GM18526 (cell line): Measurements from ENCODE around the gene COX8A.

Experiments used
- POLR2A ChIP-seq: IDR thresholded peaks from 3 replicates; pipeline ENCODE4 v1.6.1; 2011; ENCODE audit not compliant: insufficient read length; ENCODE audit errors: extremely low read depth

Gene COX8A

DNA sequence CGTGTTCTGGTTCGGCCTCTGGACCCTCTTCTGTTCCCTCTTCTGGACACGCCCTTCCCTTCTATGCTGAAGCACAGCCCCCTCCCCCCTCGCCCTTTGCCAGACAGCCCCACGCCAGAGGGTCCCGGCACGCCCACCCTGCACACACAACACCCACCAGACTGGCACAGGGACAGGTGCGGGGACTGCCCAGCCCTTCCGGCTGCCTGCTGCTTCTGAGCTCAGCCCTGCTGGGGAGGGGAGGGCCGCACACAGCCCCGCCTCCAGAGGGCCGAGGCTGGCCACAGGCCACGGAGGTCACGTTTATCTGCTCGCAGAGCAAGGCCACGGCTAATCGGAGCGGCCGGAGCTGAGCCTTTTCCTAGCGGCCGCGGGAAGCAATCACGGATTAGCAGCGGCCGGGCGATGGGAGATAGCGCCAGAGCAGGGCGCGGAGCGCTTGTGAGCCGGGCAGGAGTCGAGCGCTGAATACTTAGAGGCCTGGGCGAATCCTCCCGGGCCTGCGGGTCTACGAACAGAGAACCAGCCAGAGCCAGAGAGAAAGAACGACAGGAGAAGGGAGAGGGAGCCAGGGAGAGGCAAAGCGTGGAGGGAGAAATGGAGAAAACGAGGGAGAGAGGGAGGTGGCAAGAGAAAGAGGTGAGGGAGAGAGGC, 33.3 kb downstream of the COX8A start:
- no peak for TF ChIP-seq POLR2A

DNA sequence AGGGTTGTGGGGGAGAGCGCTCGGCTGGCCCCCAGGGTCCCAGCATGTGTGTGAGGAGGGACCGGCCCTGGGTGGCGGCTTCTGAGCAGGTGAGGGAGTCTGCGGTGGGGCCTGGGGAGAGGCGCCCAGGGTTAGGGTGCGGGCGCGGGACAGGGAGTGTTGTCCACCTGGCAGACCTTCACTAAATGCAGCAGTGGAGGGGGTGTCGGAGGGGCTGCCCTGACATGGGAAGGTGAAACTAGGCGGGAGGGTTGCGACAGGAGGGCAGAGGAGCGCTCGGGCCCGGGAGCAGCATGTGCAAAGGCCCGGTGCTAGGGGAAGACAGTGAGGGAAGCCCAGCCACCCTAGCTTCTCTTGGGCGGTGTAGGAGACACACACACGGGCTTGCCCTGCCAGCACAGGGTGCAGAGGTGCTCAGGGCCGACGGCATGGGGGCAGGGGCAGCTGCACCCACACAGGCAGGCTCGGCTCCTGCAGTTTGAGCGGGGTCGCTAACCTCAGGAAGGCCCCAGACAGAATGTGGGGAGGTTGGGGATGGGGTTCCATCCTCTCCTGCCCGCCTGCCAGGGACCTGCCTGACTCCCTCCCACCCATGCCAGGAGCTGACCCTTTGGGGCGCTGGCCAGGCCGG, 34.0 kb downstream of the COX8A start:
- no peak for TF ChIP-seq POLR2A

DNA sequence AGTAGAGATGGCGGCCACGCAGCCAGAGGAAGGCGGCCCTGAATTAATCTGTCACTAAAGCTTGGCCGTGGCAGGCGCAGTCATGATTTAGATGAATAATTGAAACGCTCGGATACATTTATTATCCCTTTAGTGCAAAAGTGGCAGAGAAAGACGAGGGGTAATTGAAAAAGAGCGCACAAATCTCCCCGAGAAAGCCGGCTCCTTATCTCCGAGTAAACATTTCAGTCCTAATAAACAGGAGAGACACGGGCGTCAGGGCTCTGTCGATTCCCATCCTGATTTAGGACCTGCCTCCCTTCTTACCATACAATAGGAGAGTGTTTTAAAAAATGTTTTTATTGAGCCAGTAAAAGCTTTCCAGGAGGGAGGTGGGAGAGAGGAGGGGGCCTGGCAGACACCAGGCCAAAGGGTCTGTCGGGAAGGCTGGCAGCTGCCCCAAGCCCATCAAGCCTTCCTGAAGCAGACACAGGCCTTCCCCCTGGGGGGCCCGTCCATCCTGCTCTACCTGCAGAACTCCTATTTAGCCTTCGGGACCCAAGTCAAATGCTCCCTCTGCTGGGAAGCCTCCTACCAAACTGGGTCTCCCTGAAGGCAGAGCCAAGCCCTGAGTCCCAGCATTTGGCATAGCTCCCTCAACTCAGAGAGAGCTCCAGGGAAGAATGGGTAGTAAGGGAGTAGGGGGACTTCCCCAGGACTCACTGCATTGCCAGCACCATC, 34.7 kb downstream of the COX8A start:
- no peak for TF ChIP-seq POLR2A

DNA sequence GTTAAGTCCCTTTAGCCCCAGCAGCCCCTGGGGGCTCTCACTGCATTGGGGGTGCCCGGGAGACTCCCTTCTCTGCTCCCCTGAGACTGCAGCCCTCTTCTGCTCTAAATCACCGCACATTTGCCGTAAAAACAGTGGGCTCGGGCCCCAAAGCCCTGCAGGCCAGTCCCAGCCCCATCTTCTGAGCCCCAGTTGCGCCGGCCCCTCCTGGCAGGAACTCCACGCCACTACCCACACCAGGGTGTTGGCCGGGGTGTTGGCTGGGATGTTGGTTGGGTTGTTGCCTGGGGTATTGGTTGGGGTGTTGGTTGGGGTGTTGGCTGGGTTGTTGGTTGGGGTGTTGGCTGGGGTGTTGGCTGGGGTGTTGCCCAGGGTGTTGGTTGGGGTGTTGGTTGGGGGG, 35.3 kb downstream of the COX8A start:
- no peak for TF ChIP-seq POLR2A

DNA sequence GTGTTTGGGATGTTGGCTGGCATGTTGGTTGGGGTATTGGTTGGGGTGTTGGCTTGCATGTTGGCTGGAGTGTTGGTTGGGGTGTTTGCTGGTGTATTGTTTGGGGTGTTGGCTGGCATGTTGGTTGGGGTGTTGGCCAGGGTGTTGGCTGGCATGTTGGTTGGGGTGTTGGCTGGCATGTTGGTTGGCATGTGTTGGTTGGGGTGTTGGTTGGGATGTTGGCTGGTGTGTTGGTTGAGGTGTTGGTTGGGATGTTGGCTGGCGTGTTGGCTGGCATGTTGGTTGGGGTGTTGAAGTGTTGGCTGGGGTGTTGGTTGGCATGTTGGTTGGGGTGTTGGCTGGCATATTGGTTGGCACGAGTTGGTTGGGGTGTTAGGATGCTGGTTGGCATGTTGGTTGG, 36.4 kb downstream of the COX8A start:
- TF ChIP-seq POLR2A = no peak

DNA sequence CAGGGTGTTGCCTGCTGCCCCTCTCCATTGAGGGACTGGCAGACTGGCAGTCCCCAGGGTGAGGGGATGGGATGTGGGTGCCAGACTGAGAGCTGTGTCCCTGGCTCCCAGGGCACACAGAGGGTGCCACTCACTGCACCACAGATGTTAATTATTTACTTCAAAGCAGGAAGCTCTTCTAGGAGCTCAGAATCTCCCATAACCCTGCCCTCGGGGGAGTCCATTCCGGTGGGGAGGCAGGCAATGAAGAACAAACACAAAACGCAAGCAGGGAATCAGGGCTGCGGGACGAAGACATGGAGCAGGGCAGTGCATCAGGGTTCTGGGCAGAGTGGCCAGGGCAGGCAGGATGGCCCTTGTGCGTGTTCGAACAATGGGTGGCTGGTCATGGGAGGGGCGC, 37.0 kb downstream of the COX8A start:
- no peak for TF ChIP-seq POLR2A

DNA sequence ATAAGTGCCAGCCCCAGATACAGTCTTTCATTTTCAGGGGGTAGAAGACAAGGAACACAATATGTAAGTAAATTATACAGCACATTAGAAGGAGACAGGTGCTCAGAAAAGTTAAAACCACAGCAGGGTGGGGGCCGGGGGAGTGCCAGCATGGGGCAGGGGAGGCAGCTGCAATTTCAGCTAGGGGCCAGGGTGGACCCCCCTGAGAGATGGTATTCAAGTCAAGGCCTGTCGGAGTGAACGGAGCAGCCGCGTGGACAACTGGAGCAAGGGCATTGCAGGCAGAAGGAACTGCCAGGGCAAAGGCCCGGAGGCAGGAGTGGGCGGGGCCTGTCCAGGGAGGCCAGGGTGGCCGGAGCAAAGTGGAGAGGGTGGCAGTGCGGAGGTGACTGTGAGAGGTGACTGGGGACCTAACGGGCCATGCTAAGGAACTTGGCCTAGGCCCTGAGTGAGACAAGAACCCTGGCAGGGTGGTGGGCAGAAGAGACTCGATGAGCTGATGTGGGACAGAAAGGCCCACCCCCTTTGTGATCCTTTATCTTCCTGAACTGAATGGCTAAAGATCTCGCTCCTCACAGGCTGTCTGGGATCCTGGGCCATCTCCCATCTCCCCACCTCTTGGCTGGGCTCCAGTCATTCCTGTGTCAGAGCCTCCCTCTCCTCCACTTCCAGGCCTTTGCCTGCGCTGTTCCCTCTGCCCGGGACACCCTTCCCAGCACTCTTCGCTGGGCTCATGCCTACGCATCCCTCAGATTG, 38.9 kb downstream of the COX8A start:
- TF ChIP-seq POLR2A = no peak

DNA sequence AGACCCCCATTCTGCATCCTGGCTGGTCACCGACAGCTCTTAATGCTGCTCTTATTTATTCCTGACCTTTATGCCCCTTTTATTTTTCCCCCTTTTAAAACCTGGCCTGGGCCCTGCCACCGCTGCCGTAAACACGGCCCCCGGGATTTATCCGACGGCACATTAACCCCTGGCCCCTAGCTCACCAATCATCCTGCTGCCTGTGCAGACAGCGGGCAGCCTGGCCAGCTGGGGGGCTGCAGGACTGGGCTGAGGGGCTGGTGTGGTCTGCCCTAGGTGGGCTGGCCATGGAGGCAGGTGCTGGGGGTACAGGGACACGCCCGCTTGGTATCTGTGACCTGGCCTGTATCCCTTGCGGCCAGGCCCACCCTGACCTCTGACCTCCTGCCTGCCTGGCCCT, 39.9 kb downstream of the COX8A start:
- no peak for TF ChIP-seq POLR2A

DNA sequence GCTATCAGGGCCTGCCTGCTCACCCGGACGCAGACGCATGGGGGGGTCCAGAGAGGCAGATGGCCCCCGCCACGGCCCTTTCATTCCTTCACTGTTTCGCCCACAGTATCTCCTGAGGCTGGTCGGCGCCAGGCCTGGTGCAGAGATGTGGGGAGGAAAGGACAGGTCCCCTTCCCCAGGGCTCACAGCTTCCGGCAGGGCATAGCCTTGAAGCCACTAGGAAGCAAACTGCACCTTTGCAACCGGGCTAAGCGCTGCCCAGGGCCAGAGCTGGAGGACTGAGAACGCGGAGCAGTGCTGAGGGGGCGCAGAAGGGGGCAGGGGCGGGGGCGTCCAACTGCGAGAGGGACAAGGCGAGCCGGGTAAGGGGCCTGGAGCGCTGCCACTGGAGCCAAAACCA, 41.1 kb downstream of the COX8A start:
- no peak for TF ChIP-seq POLR2A

DNA sequence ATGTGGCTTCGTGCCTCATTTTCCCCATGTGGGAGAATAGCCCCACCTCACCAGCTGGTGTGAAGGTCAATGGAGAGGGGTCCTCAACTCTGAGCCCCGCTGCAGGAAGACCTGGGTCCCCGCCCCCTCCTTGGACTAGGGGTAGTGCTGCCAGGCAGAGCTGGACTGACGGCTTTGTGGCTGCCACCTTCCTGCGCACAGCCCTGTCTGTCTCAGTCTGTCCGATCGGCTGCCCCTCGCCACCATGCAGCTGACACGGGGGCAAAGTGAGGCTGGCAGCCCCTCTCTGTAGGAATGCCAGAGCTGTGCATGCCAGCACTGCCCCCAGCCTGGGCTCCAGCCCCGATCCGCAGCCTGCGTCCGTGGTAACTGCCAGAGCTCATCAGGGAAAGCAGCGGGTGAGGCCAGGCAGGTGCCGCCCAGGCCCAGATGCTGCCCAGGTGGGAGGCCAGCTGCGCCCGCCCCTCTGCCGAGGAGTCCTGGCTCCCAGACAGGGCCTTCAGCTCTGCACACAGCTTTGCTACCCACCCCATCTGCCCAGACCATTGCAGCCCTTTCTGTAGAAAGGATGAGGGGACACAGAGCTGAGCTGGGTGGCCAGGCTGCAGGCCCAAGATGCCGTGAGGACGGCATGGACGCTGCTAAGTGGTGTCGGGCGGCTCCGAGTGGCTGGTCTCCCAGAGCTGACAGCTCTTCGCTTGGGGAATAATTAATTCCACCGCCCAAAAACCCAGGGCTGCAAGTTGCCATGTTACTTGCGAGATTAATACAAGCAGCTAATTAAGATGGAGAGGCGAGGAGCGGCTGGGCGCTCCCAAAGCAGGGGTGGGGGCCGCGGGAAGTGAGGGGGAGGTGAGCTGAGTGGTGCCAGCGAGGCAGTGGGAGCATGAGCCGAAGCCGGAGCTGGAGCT, 41.8 kb downstream of the COX8A start:
- TF ChIP-seq POLR2A = no peak

DNA sequence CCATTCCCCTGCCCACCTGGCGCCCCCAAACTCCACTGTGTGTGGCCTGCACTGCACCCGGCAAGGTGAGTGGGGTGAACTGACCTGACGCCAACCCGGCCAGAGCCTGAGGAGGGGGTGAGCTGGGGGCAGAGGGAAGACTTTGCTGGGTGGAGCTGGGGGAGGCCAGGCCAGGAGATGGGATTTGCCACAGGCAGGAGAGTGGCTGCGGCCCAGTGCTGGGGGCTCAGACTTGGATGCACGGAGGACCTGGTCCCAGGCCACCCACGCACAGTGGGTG, 43.5 kb downstream of the COX8A start:
- no peak for TF ChIP-seq POLR2A

DNA sequence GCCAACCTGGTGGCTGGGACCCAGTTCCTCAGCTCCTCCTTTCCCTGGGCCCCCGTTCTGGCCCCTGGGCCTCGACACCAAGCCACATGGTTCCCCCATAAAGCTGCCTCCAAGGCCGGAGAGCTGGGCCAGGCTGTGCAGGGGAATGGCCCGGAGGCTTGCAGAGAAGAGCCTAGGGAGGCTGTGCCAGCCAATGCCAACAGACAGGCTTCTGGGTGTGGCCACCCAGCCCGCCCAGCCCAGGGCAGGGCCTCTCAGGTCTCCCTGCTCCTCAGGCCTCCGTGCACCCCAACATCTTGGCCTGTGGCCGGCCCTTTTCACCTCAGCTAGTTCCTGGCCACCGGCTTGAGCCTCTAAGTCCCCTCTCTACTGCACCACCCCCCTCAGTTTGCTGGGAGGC, 43.9 kb downstream of the COX8A start:
- no peak for TF ChIP-seq POLR2A

DNA sequence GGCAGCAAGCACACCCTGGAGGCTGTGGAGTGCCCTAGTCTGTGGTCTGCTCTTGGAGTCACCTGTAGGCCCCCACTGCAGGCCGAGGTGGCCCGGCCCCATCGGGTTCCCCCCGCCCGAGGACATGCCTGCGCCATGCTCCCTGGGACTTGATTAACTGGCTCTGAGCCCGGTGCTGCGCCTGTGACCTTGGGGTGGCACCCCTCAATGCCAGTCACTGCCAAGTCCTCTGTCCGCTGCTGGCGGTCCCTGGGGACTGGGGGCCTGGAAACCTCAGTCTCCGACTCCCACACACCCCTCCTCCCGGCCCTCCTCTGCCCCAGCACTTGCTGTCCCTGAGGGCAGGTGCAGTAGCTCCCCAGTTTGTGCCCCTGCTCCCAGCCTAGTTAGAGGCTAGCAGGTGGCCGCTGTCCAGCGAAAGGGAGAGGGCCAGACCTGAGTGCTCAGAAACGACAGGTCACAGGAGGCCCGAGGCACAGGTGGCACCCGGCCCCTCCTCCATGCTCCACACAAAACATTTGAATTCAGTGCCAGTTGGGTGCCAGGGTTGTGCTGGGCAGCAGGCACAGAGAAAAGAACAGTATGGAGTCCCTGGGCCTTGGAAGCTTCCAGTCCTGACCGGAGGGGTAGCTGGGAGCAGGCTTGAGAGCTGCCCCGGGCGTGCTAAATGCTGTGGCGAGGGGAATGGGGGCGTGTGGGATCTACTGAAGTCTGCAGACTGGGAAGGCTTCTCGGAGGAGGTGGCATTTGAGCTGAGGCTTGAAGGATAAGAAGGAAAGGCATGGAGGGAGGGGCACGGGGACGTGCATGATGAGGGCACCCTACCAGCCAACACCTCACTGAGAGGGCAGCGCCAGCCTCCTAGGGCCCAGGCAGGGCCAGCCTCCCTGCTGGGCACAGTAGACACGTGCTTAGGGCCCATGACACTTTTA, 45.0 kb downstream of the COX8A start:
- no peak for TF ChIP-seq POLR2A

DNA sequence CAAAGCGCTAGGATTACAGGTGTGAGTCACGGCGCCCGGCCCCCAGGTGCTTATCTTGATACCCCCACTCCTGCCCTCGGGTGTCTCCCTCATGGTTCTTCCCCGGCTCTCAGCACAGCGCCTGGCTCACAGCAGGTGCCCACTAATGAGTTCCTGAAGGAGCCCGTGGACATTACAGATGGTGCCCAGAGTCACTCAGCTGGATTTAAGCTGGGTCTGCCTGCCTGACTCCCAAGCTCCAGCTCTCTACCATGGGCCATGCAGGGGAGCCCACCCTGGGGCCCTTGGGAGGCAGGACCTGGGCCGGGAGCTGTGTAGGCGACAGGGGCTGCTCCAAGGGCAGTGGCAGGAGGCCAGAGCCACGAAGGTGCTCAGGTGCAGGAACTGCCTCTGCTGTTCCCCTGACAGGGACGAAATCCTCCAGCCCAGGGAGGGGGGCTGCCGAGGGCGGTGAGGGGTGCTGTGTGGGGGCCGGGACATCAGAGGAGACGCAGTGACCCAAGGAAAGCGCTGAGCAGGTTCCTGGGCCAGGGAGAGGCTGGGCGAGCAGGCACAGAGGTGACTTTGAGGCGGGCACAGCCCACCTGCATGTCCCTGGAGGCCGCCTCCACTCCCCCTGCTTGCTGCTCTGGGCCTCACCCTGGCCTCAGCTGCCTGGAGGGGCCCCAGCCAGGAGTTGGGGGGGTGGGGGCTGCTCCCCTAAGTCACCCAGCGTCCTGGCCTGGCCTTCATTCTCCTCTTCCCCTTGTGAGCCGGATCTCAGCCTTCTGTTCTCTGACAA, 46.7 kb downstream of the COX8A start:
- TF ChIP-seq POLR2A = no peak

DNA sequence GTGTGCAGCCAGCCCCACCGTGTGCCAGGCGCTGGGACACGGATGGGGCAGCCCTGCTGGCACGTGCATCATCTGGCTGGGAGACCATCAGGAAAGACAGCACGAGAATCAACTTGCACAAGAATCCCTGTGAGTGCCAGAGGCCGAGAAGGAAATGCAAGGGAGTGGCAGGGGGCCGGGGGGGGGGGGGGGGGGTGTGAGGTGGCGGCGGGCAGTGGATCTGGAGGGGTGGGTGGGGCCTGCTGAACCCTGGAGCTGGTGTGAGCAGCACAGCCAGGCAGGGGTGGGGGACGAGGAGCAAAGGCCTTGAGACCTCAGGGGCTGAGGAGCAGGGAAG, 47.3 kb downstream of the COX8A start:
- TF ChIP-seq POLR2A = no peak
